ENCODE data around the gene ST8SIA5. TPM values are rescaled to one million over a fixed set of nuclear protein-coding genes. Genes with fewer than 3 reads are reported as not detected.

Gene ST8SIA5
- total RNA-seq, 1 donor from 2014 or later, result 0.79 TPM

DNA sequence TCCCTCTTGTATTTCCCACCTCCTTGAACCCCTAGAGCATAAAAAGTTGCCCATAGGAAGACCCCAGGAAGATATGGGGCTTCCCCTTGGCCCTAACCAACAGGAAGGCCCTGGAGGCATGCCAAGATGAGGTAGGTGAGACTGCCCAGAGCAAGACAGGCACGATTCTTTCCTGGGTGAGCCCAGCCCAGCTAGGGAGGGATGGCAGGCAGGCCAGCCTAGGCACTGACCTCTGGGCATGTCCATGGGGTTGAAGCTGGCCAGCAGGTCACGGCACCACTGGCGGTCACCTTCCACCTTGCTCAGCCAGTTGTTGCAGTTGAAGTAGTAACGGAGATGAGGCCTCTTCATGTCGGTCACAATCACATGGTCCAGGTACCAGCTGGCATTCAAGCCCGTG is 117.5 kb downstream of the ST8SIA5 start:
- TF ChIP-seq, protein P1, sequence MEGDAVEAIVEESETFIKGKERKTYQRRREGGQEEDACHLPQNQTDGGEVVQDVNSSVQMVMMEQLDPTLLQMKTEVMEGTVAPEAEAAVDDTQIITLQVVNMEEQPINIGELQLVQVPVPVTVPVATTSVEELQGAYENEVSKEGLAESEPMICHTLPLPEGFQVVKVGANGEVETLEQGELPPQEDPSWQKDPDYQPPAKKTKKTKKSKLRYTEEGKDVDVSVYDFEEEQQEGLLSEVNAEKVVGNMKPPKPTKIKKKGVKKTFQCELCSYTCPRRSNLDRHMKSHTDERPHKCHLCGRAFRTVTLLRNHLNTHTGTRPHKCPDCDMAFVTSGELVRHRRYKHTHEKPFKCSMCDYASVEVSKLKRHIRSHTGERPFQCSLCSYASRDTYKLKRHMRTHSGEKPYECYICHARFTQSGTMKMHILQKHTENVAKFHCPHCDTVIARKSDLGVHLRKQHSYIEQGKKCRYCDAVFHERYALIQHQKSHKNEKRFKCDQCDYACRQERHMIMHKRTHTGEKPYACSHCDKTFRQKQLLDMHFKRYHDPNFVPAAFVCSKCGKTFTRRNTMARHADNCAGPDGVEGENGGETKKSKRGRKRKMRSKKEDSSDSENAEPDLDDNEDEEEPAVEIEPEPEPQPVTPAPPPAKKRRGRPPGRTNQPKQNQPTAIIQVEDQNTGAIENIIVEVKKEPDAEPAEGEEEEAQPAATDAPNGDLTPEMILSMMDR (conservative IDR thresholded peaks at IDR 0.05), result no peak
- no peaks in the 10 kb centered on the region for H3K4me1 Mint-ChIP-seq
- H3K36me3 Mint-ChIP-seq (ENCODE audit: low read depth), result no peaks in the 10 kb centered on the region
- no peaks in the 10 kb centered on the region for H3K9me3 Mint-ChIP-seq
- DNase-seq (ENCODE audit: low read depth, low spot score), result no peak
- no peak overlapping the region for H3K4me3 Mint-ChIP-seq
- H3K27ac Mint-ChIP-seq (ENCODE audit: unreplicated experiment), result no peak overlapping the region
- no peaks in the 10 kb centered on the region for H3K27me3 Mint-ChIP-seq (ENCODE audit: low read depth)

DNA sequence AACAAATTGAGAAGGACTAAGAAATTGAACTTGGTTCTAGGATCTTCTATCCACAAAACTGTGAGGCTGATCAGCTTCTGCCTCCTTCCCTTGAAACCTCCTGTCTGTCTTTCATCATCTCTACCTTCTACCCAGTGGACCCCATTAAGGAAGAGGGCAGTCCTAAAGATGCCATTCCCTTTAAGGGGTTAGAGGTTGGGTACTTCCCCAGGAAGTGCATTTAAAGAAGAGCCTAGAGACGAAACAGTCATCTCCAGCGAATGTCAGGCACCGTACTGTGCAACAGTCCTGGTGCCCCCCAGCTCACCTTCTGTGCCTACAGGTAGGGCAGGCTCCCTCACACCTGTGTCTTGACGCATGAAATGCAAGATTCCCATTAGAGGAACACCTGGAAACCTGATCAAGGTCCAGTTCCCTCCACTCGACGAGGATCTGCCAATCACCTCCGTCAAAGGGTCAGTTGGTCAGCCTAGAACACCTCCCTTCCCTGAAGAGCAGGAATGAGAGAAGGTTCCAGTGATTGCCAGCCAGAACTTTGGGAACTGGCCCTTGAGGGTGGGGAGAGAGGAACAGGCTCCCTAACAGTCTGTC is 120.7 kb downstream of the ST8SIA5 start:
- no peak overlapping the region for H3K4me3 Mint-ChIP-seq
- no peaks in the 10 kb centered on the region for H3K36me3 Mint-ChIP-seq (ENCODE audit: low read depth)
- TF ChIP-seq, protein P1 (conservative IDR thresholded peaks at IDR 0.05), result no peak
- H3K9me3 Mint-ChIP-seq, result peaks cover 6% of the 10 kb centered on the region
- no peaks in the 10 kb centered on the region for H3K4me1 Mint-ChIP-seq
- H3K27ac Mint-ChIP-seq (ENCODE audit: unreplicated experiment), result no peak overlapping the region
- H3K27me3 Mint-ChIP-seq (ENCODE audit: low read depth), result no peaks in the 10 kb centered on the region
- DNase-seq (ENCODE audit: low read depth, low spot score), result no peak

DNA sequence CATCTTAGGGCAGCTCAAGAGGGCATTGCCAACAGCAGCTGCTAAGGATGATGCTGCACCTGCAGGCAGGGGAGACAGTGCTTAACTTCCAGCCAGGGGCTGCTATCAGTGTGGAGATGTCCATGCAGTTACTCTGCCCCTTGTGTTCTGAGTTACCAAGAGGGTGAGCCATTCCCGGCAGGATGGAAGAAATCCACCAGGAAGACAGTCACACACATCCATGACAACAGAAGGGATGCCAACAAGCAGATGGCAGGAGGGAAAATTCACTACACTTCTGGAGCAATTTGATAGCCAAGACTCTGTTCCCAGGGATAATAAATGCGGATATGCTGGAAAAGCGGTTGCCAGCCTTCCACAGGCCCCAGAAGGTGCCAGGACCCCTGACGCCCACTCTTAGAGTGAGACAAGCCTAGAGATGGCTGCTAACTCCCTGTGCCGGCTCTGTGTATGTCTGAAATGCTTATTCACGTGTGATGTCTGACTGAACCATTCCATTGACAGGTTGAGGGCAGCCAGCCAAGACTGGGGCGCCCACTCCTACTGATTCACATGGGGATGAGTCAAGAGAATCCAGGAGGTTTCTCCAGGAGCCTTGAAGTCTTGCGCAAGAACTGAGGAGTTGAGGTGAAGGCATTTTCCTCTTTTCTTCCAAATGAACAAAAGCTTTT is 124.3 kb downstream of the ST8SIA5 start:
- H3K4me1 Mint-ChIP-seq, result no peaks in the 10 kb centered on the region
- peaks cover 9% of the 10 kb centered on the region for H3K27me3 Mint-ChIP-seq (ENCODE audit: low read depth)
- no peak overlapping the region for H3K4me3 Mint-ChIP-seq
- peaks cover 6% of the 10 kb centered on the region for H3K9me3 Mint-ChIP-seq
- no peaks in the 10 kb centered on the region for H3K36me3 Mint-ChIP-seq (ENCODE audit: low read depth)
- TF ChIP-seq, protein P1 (conservative IDR thresholded peaks at IDR 0.05), result no peak
- DNase-seq (ENCODE audit: low read depth, low spot score), result no peak
- no peak overlapping the region for H3K27ac Mint-ChIP-seq (ENCODE audit: unreplicated experiment)

DNA sequence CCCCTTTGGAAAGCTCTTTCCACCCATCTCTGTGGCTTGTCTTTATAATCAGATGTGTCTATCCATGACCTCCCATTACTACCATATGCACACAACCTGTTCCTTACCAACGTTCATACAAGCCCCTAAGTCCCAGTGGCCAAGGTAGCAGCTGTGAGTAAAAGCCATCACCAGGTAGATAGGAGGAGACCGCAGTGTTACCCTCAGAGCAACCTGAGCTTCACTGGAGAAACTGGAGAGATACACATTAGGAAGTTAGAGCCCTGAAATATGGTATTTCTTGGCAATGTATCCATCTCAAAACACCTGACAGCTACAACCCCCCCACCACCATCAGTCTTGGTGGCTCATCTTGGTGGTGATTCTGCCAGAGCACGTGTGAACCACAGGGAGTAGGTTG is 125.9 kb downstream of the ST8SIA5 start:
- Mint-ChIP-seq H3K27me3 (ENCODE audit: low read depth) (peaks cover 17% of the 10 kb centered on the region), H3K4me1 (no peaks in the 10 kb centered on the region), H3K27ac (ENCODE audit: unreplicated experiment) (peak overlapping the region; percentile 24), H3K9me3 (peaks cover 6% of the 10 kb centered on the region), H3K36me3 (ENCODE audit: low read depth) (no peaks in the 10 kb centered on the region), H3K4me3 (no peak overlapping the region)
- TF ChIP-seq, protein P1 (conservative IDR thresholded peaks at IDR 0.05), result no peak
- DNase-seq (ENCODE audit: low read depth, low spot score), result no peak

DNA sequence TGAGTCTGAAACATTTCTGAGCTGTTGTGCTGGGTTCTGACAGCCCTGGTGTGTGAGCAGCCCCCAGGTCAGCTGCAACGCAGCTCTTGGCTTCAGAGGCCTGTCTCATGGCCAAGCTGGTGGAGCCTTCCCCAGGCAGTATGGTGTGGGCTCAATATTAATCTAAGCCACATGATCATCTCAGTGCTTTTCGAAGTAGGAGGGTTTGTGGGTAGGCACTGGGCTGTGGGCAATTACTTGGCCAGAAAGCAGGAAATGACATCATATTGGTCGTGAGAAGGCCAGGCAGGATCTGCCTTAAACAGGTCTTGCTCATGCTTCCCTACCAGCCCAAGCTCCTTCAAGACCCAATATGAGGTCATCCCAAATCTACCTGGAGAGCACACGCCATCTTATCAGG is 126.7 kb downstream of the ST8SIA5 start:
- peaks cover 6% of the 10 kb centered on the region for H3K9me3 Mint-ChIP-seq
- no peak overlapping the region for H3K27ac Mint-ChIP-seq (ENCODE audit: unreplicated experiment)
- no peaks in the 10 kb centered on the region for H3K4me1 Mint-ChIP-seq
- no peaks in the 10 kb centered on the region for H3K36me3 Mint-ChIP-seq (ENCODE audit: low read depth)
- no peak overlapping the region for H3K4me3 Mint-ChIP-seq
- TF ChIP-seq, protein P1 (conservative IDR thresholded peaks at IDR 0.05), result no peak
- peaks cover 20% of the 10 kb centered on the region for H3K27me3 Mint-ChIP-seq (ENCODE audit: low read depth)
- DNase-seq (ENCODE audit: low read depth, low spot score), result no peak

Measured in neural crest cell (in vitro differentiated cells).